ENCODE data around the gene ECE2.
"Not testable (repeated sequence)": the region's sequence is repeated elsewhere in the genome, so short reads cannot be mapped to it uniquely, and the experiment has no call there.

Gene ECE2

GRCh38 chr3:184339451-184340135 lies 63.8 kb downstream of the ECE2 start:
- not testable (repeated sequence) for H3K9me3 Mint-ChIP-seq; H3K4me3 Mint-ChIP-seq; DNase-seq (ENCODE audit: low spot score in 2 of 2); H3K27me3 Mint-ChIP-seq; ATAC-seq (replicated peaks; ENCODE audit: extremely low read depth, poor library complexity, severe bottlenecking); H3K27ac Mint-ChIP-seq (ENCODE audit: low read depth)
- peaks cover 33% of the 10 kb centered on the region for H3K4me1 Mint-ChIP-seq
- peaks cover 18% of the 10 kb centered on the region for H3K36me3 Mint-ChIP-seq (ENCODE audit: insufficient read depth)

DNA sequence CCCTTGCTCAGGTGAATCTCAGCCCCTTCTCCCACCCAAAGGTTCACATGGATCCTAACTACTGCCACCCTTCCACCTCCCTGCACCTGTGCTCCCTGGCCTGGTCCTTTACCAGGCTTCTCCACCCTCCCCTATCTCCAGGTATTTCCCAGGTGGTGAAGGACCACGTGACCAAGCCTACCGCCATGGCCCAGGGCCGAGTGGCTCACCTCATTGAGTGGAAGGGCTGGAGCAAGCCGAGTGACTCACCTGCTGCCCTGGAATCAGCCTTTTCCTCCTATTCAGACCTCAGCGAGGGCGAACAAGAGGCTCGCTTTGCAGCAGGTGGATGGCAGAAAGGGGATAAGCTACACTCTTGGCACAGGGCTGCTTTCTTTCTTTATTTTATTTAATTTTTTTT lies 66.1 kb downstream of the ECE2 start:
- Mint-ChIP-seq H3K9me3 (no peaks in the 10 kb centered on the region), H3K4me3 (no peak overlapping the region), H3K36me3 (ENCODE audit: insufficient read depth) (peaks cover 4% of the 10 kb centered on the region), H3K27ac (ENCODE audit: low read depth) (no peak overlapping the region), H3K27me3 (no peaks in the 10 kb centered on the region), H3K4me1 (peaks cover 20% of the 10 kb centered on the region)
- no peak for DNase-seq (ENCODE audit: low spot score in 2 of 2)
- no peak for ATAC-seq (replicated peaks; ENCODE audit: extremely low read depth, poor library complexity, severe bottlenecking)
